ENCODE data around the gene MAPK10. TPM values are rescaled to one million over a fixed set of nuclear protein-coding genes. Genes with fewer than 3 reads are reported as not detected.

MAPK10 gene
- total RNA-seq, 1 experiment from 2014 or later, result 5.2 TPM

- DNase-seq (ENCODE audit: low spot score), result no peak
- no peaks in the 10 kb centered on the region for H3K27me3 Mint-ChIP-seq (ENCODE audit: low read depth)
- POLR2A ChIA-PET, result no interaction called here
- no peaks in the 10 kb centered on the region for H3K36me3 Mint-ChIP-seq
- TF ChIP-seq ATF6 (CRISPR knock-in tag; IDR thresholded peaks at IDR 0.05) (no peak), ZNF138 (CRISPR knock-in tag; conservative IDR thresholded peaks at IDR 0.05) (no peak), ARID4B (CRISPR knock-in tag; IDR thresholded peaks at IDR 0.05; ENCODE audit: borderline replicate concordance) (no peak), OVOL2 (CRISPR knock-in tag; IDR thresholded peaks at IDR 0.05; ENCODE audit: borderline replicate concordance) (no peak), MYBL2 (CRISPR knock-in tag; IDR thresholded peaks at IDR 0.05) (no peak), CREM (CRISPR knock-in tag; IDR thresholded peaks at IDR 0.05) (no peak), PREB (CRISPR knock-in tag; IDR thresholded peaks at IDR 0.05; ENCODE audit: borderline replicate concordance) (no peak), NFE2L1 (CRISPR knock-in tag; IDR thresholded peaks at IDR 0.05) (no peak), HMGXB4 (CRISPR knock-in tag; IDR thresholded peaks at IDR 0.05) (no peak)
- ATAC-seq, result no peak
- no peak overlapping the region for H3K27ac Mint-ChIP-seq
- no peak overlapping the region for H3K4me3 Mint-ChIP-seq
- no peaks in the 10 kb centered on the region for H3K4me1 Mint-ChIP-seq
- H3K9me3 Mint-ChIP-seq, result peaks cover 6% of the 10 kb centered on the region; the same call in 1 of the 2 replicates
- CTCF ChIA-PET, result no interaction called here
Measured at GRCh38 chr4:86250619-86251018, 109.2 kb downstream of the MAPK10 start.

DNA sequence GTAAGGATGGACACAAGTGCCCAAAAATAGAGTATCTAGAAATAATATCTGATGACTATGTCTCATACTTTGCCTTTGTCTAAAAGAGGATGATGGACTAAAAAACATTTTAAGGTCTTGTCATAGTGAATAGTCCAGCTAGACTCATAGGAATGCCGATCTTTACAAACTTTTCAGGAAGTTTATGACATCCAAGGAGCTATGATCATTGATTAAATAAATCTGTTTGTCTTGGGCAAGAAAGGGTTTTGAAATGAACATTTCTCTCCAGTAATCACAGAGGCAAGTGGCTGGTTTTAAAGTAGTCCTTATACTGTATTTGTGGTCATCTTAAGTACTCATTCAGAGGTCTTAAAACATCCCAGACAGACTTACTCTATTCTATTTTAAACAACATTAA lies 109.8 kb downstream of the MAPK10 start:
- no peak for DNase-seq (ENCODE audit: low spot score)
- Mint-ChIP-seq H3K4me3 (no peak overlapping the region), H3K9me3 (peaks cover 6% of the 10 kb centered on the region; the same call in 1 of the 2 replicates), H3K27ac (no peak overlapping the region), H3K4me1 (no peaks in the 10 kb centered on the region), H3K27me3 (ENCODE audit: low read depth) (no peaks in the 10 kb centered on the region), H3K36me3 (no peaks in the 10 kb centered on the region)
- CTCF ChIA-PET, result no interaction called here
- POLR2A ChIA-PET, result no interaction called here
- ATAC-seq, result no peak
- TF ChIP-seq CDX4 (CRISPR knock-in tag; IDR thresholded peaks at IDR 0.05; ENCODE audit: borderline replicate concordance), result no peak
- TF ChIP-seq TP53 (CRISPR knock-in tag; IDR thresholded peaks at IDR 0.05), result no peak
- no peak for TF ChIP-seq EMX1 (CRISPR knock-in tag; IDR thresholded peaks at IDR 0.05)
- TF ChIP-seq USF1 (CRISPR knock-in tag; IDR thresholded peaks at IDR 0.05), result no peak
- TF ChIP-seq ELF4 (CRISPR knock-in tag; IDR thresholded peaks at IDR 0.05; ENCODE audit: low read depth), result no peak
- no peak for TF ChIP-seq FOXK1 (CRISPR knock-in tag; IDR thresholded peaks at IDR 0.05)
- TF ChIP-seq, protein P1, sequence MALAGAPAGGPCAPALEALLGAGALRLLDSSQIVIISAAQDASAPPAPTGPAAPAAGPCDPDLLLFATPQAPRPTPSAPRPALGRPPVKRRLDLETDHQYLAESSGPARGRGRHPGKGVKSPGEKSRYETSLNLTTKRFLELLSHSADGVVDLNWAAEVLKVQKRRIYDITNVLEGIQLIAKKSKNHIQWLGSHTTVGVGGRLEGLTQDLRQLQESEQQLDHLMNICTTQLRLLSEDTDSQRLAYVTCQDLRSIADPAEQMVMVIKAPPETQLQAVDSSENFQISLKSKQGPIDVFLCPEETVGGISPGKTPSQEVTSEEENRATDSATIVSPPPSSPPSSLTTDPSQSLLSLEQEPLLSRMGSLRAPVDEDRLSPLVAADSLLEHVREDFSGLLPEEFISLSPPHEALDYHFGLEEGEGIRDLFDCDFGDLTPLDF (CRISPR knock-in tag; IDR thresholded peaks at IDR 0.05), result no peak
- no peak for TF ChIP-seq ZNF263 (CRISPR knock-in tag; IDR thresholded peaks at IDR 0.05; ENCODE audit: low read depth)
- no peak for TF ChIP-seq RELA (CRISPR knock-in tag; IDR thresholded peaks at IDR 0.05; ENCODE audit: borderline replicate concordance)
- no peak for TF ChIP-seq ATF6 (CRISPR knock-in tag; IDR thresholded peaks at IDR 0.05)
- TF ChIP-seq ZNF423 (CRISPR knock-in tag; IDR thresholded peaks at IDR 0.05), result no peak
- TF ChIP-seq NR2C2 (CRISPR knock-in tag; IDR thresholded peaks at IDR 0.05), result no peak
- no peak for TF ChIP-seq SMAD3 (CRISPR knock-in tag; IDR thresholded peaks at IDR 0.05; ENCODE audit: borderline replicate concordance)

All from WTC11 (cell line).